H1 (cell line): ENCODE measurements around the gene ZSCAN30.

Source experiments
- EZH2 ChIP-seq: fragments of 200-600 bp; sonication (generic); IDR thresholded peaks from 2 replicates; pipeline ENCODE4 v1.7.1; 2012; ENCODE audit warnings: low read depth, mild to moderate bottlenecking, moderate library complexity, low read length, inconsistent platforms; ENCODE audit not compliant: severe bottlenecking
- TEAD4 ChIP-seq: IDR thresholded peaks from 2 replicates; pipeline ENCODE4 v1.6.1; 2012; ENCODE audit warnings: low read depth, low read length, inconsistent platforms, mixed read lengths
- TF ChIP-seq, protein P1 (sequence below), 3 experiments: IDR thresholded peaks; 1 replicate in 2 of 3; 2 replicates in 1 of 3; pipeline versions ENCODE4 v1.5.1 to v1.6.1; 2011; ENCODE audit warnings: low read length in 3 of 3, mild to moderate bottlenecking in 3 of 3, inconsistent platforms in 2 of 3, low read depth in 1 of 3, moderate library complexity in 1 of 3; ENCODE audit not compliant: insufficient read depth in 1 of 3; ENCODE audit errors: control extremely low read depth in 1 of 3

DNA sequence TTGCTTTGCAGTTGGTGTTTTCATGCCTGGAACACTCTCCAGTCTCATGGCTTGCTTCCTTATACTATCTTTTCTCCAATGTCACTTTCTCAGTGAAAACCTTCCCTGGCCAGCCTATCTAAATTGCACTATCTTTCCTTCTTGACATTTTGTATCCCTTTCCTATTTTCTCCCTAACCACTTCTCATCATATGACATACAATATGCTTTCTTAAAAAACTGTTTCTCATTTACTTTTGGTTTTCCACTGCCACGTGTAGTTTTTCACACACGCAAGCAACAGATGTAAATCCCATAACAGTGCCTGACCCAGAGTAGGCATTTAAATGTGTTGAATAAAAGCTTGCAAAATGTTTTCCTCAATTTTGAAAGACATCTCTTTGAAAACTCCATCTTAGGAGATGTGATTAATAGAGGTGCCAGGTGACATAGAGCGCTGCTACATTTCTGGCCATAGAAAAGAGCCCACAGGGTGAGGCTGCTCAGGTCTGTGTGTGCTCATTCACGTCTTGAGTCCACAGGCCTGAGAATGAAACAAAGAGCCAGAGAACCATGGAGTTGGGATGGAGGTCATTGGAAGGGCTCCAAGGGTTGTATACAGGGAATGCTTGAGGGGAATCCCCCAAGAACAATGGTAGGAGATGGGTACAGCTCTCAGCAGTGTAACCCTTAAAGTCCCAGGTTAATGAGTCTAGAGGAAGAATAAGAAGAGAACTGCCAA lies 41.5 kb upstream of the ZSCAN30 start:
- TF ChIP-seq TEAD4 (no peak), EZH2 (no peak)
- TF ChIP-seq, protein P1, sequence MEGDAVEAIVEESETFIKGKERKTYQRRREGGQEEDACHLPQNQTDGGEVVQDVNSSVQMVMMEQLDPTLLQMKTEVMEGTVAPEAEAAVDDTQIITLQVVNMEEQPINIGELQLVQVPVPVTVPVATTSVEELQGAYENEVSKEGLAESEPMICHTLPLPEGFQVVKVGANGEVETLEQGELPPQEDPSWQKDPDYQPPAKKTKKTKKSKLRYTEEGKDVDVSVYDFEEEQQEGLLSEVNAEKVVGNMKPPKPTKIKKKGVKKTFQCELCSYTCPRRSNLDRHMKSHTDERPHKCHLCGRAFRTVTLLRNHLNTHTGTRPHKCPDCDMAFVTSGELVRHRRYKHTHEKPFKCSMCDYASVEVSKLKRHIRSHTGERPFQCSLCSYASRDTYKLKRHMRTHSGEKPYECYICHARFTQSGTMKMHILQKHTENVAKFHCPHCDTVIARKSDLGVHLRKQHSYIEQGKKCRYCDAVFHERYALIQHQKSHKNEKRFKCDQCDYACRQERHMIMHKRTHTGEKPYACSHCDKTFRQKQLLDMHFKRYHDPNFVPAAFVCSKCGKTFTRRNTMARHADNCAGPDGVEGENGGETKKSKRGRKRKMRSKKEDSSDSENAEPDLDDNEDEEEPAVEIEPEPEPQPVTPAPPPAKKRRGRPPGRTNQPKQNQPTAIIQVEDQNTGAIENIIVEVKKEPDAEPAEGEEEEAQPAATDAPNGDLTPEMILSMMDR (IDR thresholded peaks at IDR 0.05; ENCODE audit: control extremely low read depth in 1 of 3, insufficient read depth in 1 of 3, low read depth in 1 of 3, low read length in 3 of 3) = no peak
